CD4-positive, alpha-beta T cell treated with Interleukin-15 for 1 hour (primary cell): Measurements from ENCODE around the gene SLC30A3.
A peak's percentile ranks its signal among the peaks of the same experiment; 100 is the strongest.

Experiments
- DNase-seq: peaks from one replicate; pipeline ENCODE4 v3.0.0-alpha.2; 2020

The SLC30A3 gene

DNA sequence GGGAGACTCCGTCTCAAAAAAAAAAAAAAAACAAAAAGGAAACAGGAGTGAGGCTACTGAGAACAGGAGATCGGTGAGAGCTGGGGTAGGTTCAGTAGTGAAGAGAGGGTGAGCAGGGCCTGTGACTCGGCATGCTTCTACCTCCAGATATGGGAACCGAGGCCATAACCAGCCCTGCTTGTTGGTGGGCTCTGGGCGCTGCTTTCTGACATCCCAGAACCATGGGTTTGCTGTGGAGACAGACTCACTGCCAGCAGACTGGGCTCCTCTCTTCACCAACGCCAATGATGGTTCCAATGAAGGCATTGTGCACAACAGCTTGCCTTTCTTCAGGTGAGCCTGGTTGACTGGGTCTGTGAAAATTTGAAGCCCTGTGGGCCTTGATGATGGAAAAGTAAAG, 39.4 kb downstream of the SLC30A3 start:
- DNase-seq = no peak

DNA sequence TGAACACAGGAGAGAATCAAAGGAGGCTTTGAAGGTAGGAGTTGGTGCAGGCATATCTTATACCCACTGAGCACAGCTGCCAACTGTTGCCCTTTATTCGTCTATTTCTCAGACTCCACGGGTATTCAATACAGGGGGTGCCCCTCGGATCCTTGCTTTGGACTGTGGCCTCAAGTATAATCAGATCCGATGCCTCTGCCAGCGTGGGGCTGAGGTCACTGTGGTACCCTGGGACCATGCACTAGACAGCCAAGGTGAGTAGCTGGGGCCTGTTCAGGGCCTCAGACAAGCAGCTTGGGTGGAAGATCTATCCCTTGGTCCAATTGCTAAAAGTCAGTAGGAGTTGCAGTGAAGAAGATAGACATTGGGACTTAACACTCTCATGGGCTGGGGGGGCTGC, 40.4 kb downstream of the SLC30A3 start:
- DNase-seq = no peak

DNA sequence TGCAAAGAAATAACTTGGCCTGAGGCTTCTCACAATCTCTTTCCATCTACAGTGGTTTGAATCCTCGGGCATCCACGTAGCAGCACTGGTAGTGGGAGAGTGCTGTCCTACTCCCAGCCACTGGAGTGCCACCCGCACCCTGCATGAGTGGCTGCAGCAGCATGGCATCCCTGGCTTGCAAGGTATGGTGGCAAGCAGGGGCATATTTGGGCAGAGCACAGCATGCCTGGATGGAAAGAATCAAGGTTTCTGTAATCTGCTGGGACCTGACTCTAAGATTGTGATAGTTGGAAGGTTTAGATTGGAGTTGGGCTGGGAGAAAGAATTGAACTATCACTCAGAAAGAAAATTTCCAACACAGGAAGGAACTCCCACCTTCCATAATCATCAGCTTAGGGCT, 41.7 kb downstream of the SLC30A3 start:
- no peak for DNase-seq

DNA sequence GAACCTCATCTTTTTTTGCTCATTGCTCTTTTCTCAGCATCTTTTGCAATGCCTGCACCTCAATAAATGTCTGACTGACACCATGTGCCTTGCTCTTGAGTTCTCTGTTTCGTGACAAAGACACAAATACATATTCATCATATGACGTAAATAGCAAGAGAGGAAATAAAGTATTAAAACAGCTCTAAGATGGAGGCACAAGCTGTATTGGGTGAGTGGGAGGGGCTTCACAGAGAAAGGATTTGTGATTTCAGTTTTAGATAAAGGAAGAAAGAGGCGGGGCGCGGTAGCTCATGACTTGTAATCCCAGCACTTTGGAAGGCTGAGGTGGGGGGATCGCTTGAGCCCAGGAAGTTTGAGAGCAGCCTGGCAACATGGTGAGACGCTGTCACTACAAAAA, 42.8 kb downstream of the SLC30A3 start:
- DNase-seq = no peak

DNA sequence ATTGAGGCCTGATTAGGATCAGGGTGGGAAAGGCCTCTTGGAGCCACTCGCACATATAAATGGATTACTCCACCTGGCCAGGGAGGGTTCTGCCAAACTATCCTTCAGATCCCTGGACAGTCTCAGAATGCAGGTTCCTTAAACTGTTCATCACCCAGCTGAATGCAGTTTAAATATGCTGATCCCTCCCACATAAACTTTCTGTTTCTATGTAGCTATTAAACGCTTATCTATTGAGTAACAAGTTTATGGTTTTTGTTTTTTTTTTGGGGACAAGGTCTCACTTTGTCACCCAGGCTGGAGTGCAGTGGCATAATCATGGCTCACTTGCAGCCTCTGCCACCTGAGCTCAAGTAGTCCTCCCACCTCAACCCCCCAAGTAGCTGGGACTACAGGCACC, 43.8 kb downstream of the SLC30A3 start:
- DNase-seq = no peak

DNA sequence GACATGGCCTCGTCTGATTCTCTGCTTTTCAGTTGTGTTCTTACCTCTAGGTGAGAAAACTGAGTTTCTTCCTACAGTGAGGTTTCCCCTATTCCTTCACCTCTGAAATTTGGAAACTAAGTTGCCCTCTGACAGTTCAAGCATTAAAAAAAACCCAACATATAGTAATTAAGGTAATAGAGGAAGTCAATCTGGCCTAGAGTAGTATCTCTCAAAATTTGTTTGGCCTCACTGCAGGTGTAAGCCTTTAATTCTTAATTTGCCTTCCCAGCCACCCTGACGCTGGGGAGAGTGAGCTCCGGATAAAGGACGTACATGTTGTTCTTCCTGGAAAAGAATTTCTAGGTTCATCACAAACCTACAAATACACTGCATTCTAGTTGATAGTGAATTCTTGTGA, 44.2 kb downstream of the SLC30A3 start:
- DNase-seq = no peak

DNA sequence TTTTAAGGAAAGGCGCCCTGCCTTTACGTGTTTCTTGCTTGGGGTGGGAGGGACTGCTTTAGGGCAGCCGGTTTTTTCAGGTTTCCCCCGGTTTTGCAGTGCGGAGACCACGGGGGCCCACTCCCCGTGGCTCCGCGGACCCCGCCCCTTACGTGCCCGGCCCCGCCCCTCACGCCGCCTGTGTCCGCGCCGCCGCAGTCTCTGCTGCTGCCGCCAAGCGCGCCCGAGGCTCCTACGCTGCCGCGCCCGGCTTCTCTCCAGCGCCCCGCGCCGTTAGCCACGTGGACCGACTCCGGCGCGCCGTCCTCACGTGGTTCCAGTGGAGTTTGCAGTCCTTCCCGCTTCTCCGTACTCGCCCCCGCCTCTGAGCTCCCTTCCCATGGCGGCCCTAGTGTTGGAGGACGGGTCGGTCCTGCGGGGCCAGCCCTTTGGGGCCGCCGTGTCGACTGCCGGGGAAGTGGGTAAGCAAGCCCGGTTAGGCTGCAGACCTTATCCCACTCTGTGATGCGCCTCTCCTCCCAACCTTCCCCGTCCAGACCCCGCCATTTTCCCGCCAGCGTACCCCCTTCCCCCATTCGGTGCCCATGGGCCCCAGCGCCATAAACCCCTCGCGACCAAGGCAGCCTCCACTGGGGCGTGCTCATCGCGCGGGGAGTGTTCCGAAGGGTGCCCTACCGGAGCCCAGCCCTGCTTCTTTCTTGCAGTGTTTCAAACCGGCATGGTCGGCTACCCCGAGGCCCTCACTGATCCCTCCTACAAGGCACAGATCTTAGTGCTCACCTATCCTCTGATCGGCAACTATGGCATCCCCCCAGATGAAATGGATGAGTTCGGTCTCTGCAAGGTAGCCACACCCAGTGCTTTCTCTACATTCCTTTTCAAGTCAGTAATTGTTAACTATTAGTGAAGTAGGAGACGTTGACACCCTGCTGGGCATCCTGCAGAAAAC, 45.4 kb downstream of the SLC30A3 start, which contains the start of gene CAD:
TSS of gene CAD (plus strand) at position 197 of the 949 bp plus-strand sequence. CDS start at position 380, 183 bp downstream.
- DNase-seq = peak; percentile 84

DNA sequence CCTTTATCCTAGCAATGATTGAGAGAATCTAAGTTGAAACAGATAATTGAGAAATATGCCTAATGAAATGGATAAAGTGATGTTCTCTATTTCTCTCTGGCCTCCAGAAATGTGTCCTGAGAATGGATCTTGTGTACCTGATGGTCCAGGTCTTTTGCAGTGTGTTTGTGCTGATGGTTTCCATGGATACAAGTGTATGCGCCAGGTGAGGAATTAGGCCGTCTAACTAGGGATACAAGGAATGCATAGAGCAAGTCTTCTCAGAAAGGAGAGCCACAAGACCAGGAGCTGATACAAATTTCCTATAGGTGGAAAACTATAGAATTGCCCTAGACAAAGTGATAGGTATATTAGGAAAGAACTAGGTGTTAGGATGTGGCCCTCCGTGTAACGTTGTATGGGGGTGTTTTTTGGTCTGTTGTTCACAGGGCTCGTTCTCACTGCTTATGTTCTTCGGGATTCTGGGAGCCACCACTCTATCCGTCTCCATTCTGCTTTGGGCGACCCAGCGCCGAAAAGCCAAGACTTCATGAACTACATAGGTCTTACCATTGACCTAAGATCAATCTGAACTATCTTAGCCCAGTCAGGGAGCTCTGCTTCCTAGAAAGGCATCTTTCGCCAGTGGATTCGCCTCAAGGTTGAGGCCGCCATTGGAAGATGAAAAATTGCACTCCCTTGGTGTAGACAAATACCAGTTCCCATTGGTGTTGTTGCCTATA, 46.3 kb downstream of the SLC30A3 start:
- no peak for DNase-seq

DNA sequence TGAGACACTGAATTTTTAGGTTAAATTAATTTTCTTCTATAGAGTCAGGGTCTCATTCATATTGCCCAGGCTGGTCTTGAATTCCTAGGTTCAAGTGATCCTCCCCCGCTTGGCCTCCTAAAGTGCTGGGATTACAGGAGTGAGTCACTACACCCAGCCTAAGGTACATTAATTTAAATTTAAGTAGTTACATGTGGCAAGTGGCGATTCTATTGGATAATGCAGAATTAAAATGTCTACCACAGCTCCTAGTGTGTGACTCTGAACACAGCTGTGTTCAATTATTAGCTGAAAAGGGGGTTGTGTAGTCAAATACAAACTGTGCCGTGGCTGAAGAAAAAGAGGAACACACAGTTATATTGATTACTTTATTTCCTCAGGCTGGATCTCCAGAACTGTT, 47.9 kb downstream of the SLC30A3 start:
- DNase-seq = no peak

DNA sequence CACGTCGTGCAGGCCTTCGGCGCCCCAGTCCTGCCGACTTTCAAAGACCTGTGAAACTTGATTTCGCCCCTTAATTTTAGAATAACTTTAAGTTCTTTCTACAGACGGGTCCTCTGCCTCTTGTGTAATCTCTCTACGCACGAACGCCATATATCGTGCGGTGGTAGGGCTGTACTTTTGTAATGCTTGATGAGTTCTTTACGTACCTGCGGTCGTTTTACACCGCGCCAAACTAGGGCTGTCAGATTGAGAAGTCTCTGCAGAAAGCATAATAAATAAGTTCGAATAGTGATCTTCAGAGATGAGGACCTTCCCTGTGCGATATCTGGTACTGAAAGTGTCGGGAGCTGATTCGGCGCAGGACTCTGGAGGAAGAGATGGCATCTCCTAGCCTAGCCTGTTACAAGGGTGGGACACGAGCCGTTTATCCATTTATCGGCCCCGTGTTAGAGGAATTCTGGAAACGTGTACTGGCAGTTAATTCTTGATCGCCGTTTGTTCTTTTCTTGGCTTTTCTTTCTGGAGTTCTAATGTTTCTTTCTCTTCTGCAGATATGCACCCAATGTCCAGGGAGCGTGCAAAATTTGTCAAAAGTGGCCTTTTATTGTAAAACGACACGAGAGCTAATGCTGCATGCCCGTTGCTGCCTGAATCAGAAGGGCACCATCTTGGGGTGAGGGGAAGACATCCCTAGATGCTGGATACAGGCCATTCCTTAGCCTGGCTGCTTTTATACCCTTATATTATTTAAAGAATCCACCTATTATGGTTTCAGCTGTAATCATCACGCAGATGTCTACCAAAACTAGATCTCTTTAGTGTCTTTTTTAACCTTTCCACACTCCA, 50.0 kb downstream of the SLC30A3 start:
- peak; percentile 72 for DNase-seq

DNA sequence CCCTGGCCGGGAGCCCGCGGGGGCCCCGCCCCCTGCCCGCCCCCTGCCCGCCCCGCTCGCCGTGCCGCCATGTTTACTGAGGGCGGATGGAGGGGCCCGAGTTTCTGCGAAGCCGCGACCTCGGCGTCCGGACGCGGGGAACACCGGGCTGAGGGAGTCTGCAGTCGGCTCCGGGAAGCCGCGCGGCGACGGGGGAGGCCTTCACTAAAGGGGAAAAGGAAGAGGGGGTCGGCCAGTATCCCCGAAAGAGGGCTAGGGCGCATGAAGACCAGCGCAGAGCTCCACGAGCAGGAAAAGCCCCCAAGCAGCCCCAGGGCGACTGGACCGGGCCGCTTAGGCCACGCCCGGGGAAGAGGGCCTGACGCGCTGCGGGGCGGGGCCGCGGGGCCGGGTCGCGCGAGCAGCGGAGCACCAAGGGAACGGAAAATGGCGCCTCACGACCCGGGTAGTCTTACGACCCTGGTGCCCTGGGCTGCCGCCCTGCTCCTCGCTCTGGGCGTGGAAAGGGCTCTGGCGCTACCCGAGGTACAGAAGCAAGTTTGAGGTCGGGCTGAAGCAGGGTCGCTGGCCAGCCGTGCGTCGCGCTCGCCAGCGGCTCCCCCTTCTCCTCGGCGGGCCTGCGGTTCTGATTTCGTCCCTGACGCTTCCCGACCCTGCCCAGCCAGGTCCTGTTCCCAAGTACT, 50.8 kb downstream of the SLC30A3 start, which contains the start of the genes ATRAID and SLC5A6:
TSS of gene ATRAID (plus strand) at position 99 of the 683 bp plus-strand sequence. CDS start at position 427, 328 bp downstream.
TSS of gene SLC5A6 (minus strand) at position 326 of the 683 bp plus-strand sequence. CDS start 4,618 bp downstream, outside the sequence.
- peak; percentile 89 for DNase-seq

DNA sequence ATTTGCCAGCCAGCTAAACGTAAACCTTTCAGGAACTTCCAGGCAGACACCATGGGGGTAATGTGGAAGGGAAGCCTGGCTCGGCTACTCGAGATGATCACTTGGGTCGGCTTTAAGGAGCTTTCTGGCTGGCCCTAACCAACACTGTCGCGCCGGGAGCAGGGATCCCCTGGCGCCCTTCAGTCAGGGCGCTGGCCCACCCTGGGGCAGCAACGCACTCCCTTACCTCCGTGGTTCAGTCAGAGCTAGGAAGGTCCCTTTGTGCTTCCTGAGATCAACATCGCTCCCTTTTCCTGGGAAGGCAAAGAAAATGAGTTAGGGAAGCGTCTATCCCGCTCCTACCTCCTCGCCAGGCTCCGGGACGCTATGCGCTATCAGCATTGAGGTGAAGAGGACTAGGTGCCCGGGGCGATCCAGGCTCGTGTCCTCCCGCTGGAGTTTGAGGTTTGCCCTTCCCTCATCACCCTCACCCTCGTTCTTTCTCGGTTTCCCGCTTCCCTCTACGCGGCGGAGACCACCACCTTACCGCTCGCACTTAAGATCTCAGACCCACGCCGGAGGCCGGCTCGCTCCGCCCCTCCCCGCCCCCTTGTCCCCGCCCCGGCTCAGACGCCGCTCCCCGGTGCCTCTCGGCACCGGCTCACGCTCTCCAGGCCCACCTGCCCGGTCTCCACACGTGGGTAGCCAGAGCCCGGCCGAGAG, 51.5 kb downstream of the SLC30A3 start:
- DNase-seq = no peak

DNA sequence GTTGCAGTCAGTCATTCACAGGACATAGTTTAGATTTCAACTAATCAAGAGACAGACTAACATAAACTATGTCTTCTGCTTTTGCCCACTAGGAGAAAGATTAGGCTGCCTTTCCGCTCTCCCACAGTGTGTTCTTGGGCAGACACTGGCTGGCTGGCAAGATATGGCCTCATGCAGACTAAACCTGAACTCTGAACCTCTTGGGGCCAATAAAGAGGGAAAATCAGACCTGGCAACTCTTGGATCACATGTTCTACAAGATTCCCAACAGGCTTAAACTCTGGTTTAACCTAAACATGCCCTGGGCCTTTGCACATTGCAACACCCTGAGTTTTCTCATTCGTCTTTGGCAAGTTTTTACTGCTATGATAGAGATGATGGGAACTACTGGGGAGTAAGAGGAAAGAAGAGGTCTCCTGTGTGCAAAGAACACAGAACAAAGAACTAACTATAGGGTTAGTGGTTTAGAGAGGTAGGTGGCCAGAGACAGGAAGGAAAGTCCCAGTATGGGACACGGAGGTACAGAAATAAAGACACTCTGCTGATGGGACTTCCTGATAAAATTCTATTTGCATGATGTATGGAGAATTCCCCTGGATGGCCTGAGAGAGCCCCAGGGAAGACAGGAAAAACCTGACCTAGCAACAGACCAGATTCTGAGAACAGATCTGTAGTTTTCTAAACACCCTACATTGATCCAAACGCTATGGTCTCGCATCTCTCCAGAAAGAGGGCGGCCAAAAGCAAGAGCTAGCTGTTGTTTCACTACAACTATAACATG, 53.0 kb downstream of the SLC30A3 start:
- DNase-seq = no peak

DNA sequence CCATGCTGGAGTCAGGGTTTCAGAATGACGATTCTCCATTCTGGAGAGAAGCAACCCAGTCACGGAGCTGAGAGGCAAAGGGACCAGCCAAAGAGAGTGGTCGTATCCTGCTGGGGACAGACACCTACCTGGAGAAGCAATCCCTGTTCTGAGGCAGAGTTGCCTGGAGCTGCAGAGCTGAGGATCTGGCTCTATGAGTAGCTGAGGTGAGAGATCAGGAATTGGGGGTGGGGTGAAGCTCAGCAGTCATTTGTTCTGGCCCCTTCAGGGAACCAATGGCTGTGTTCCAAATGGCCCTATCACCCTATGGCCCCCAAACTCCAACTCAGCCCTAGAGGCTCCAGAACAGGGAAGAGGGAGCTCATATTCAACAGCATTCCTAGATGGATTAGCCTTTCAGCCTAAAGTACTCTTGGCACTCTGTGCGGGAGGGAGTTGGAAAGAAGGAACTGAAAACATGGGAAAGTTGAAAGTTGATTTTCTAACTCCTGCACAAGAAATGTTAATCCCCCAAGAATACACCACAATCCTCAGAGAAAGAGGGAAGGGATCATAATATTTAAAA, 54.3 kb downstream of the SLC30A3 start:
- no peak for DNase-seq

DNA sequence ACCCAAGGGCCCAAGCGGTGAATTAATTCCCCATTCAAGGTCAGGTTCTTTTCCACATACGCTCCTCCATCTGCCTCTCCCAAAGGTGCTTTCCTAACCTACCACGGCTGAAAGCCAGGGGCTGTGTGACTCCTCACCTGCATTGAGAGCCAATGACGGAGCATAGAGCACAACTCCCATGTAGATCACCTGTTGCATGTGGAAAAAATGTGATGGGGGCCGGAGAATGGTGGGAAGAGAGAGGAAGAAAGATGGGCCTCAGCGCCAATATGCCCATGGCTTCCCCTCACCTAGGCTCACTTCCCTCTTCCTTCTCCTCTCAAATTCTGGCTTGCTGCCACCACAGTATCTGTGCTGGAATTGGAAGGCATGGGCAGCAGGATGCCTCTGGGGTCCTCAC, 56.5 kb downstream of the SLC30A3 start:
- DNase-seq = no peak

DNA sequence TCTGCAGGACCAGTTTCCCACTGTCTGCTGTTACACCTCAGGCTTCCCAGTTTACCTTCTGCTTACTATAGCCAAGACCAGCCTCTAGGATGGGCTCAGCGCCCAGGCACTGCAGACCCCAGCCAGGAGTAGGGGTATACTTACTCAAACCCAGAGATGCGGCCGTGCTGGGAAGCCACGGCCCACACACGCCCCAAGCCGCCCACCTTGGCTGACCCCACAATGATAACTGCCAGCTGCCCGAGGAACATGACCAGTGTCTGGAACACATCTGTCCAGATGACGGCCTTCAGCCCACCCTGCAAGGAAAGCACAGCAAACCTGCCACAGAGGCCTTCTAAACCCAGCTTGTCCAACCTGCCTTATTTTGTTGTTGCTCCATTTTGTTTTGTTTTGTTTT, 57.6 kb downstream of the SLC30A3 start:
- no peak for DNase-seq

DNA sequence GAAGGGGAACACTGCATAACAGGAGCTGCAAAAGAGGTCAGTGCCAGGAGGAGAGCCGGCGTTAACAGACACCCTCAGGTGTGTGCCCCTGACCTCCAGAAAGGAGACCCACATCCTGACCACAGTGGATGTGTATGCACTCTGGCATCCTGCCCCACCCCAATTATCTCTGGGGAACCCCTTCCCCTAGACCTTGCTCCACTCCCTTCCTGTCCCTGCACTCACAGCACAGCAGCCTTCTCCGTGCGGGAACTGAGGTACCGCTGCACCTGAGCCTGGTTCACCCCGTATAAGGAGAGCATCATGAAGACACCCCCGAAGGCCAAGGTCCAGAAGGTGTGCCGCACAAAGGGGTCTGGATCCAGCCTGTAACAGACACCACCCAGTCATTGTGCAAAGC, 58.3 kb downstream of the SLC30A3 start:
- no peak for DNase-seq

DNA sequence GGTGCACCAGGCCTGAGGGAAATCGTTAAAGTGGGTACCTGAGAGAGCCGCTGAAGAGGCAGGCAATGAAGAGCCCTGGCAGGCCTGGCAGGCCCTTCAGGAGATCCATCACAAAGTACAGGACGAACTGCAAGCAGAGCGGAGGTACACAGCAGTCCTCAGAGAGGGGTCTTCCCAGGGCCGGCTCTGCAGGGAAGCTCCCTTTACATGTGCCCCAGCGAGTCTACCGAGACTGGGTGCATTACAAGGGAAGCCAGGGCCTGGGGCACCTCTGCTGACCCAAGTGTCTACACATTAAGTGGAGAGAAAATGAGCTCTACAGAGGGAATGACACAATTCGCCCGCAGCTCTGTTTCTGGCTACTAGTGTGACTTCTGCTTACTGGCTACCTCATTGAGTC, 59.1 kb downstream of the SLC30A3 start:
- no peak for DNase-seq
